ENCODE data around the gene TREX2. TPM values are rescaled to one million over a fixed set of nuclear protein-coding genes. Genes with fewer than 3 reads are reported as not detected.

The TREX2 gene
- total and polyA plus RNA-seq, 12 donors = 0.28 to 4.3 (median 1.1) TPM; not detected in 2

DNA sequence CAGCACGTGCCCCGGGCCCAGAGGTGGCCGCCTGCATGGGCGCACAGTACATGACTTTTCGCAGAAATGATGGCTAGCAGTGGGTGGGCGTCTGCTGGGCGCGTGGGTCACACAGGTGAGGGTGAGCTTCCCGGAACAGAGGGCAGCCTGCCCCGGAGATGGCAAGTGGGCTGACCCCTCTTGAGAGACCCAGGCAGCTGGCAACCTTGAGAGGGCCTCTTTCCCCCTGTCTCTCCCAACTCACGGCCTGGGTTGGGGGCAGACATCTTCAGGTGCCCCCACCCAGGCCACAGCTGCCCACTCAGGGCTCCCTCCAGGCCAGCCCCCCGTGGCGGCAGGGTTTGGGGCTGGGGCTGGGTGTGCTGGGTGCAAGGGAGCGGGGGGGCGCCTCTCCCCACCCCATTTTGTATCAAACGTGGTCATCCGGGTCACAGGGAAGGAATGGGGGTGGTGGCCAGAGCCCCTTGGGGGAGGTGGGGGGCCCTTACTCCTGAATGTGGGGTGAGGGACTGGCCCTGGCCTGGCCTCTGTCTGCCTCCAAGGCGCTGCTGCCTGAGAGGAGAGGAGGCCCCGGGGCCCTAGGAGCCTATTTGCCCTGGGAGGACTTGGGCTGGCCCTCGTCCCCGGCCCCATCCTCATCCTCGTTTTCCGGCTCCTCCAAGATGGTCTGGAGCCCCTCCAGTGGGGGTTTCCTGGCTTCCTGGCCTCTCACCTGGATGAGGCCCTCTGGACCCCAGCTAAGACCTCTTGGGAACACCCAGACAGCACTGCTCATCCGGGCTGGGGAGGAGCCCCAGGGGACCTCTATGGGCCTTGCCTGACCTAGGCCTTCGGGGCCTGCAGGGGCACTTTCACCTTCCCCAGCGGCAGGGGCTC, 49.3 kb downstream of the TREX2 start:
- intact Hi-C loops (cut with DNase I) = no loop called here

DNA sequence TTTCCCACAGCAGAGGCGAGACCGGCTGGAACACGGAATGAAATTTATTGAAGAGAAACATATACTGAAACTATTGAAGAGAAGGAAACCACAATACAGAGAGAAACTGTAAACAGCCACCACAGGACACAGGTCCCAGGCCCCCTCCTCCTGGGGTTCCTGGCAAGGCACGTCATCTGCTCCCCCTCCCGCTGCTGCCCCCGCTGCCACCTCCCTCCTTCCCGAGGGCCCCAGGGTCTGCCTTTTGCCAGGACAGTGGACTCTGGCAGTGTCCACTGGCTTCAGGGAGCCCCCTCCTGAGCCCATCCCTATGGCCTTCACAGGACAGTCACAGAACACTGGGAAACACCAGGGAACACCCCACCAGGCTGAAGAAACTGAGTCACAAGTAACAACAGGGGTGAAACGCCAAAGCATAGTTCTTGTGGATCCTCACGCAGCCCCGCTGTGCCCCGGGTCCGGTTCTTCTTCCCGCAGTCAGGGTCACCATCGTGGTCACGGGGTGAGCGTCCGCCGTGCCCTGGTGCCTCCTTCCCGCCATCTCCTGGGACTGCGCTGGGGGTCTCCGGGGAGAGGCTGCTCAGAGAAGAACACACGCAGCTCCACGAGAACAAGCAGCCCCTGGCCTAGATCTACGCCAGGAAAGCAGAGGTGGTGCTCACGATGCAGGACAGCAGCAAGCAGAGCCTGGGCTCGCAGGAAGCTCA, 50.1 kb downstream of the TREX2 start:
- H3K27ac ChIP-seq = no peak overlapping the region
- no peaks in the 10 kb centered on the region for H3K27me3 ChIP-seq
- H3K4me1 ChIP-seq (replicated peaks in 1 of 2) = no peaks in the 10 kb centered on the region
- H3K4me3 ChIP-seq = no peak overlapping the region
- no peak for TF ChIP-seq POLR2A (IDR thresholded peaks at IDR 0.05)
- TF ChIP-seq, protein P1, sequence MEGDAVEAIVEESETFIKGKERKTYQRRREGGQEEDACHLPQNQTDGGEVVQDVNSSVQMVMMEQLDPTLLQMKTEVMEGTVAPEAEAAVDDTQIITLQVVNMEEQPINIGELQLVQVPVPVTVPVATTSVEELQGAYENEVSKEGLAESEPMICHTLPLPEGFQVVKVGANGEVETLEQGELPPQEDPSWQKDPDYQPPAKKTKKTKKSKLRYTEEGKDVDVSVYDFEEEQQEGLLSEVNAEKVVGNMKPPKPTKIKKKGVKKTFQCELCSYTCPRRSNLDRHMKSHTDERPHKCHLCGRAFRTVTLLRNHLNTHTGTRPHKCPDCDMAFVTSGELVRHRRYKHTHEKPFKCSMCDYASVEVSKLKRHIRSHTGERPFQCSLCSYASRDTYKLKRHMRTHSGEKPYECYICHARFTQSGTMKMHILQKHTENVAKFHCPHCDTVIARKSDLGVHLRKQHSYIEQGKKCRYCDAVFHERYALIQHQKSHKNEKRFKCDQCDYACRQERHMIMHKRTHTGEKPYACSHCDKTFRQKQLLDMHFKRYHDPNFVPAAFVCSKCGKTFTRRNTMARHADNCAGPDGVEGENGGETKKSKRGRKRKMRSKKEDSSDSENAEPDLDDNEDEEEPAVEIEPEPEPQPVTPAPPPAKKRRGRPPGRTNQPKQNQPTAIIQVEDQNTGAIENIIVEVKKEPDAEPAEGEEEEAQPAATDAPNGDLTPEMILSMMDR (IDR thresholded peaks at IDR 0.05) = no peak
- H3K9me3 ChIP-seq (replicated peaks in 1 of 3) = no peaks in the 10 kb centered on the region
- no peak for DNase-seq
- H3K36me3 ChIP-seq (replicated peaks in 1 of 2) = no peaks in the 10 kb centered on the region
- 88 to 90% (median 88%) methylated on average over 16 to 26 of the region's 26 CpGs for WGBS, 4 donors
- intact Hi-C loops (cut with DNase I) = no loop called here

More for the DNA sequence above, 49.3 kb downstream of the TREX2 start:
- Histone ChIP-seq H3K4me1 (replicated peaks in 1 of 2) (no peaks in the 10 kb centered on the region), H3K27me3 (no peaks in the 10 kb centered on the region), H3K4me3 (no peak overlapping the region), H3K36me3 (replicated peaks in 1 of 2) (no peaks in the 10 kb centered on the region), H3K9me3 (replicated peaks in 1 of 3) (no peaks in the 10 kb centered on the region), H3K27ac (no peak overlapping the region)
- DNase-seq = no peak
- no peak for TF ChIP-seq POLR2A (IDR thresholded peaks at IDR 0.05)
- WGBS, 4 donors = 82 to 85% (median 83%) methylated on average over 2 to 26 of the region's 26 CpGs; no CpG with 5 or more reads in 1 of the 4 donors

DNA sequence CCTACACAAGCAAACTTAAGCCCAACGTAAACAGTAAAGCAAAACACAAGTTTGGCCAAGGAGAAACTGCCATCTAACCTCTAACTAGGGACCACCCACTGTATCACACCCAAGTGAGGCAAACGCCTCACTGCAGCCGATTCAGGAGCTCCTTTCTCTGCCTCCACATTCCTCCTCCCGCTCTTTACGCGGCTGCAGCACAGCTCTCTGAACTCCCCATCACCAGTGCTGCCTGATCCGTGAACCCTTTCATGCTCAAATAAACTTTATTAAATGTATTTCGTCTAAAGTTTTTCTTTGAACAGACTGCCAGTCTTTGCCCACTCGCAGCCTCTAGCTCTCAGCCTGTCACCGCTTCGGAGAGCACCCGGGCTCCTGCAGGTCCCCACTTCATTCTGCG, 51.2 kb downstream of the TREX2 start:
- TF ChIP-seq POLR2A (IDR thresholded peaks at IDR 0.05) = no peak
- TF ChIP-seq, protein P1 (IDR thresholded peaks at IDR 0.05) = no peak
- no peaks in the 10 kb centered on the region for H3K4me1 ChIP-seq (replicated peaks in 1 of 2)
- no peak for DNase-seq
- no peaks in the 10 kb centered on the region for H3K9me3 ChIP-seq (replicated peaks in 1 of 3)
- 61 to 68% (median 66%) methylated on average over 11 to 13 of the region's 13 CpGs for WGBS, 4 donors
- no peak overlapping the region for H3K27ac ChIP-seq
- H3K4me3 ChIP-seq = no peak overlapping the region
- intact Hi-C loops (cut with DNase I) = loop anchor here in 1 of 2 donors (5.0 kb wide), 1 partner anchor 442 kb away; no protein-coding TSS in a partner anchor
- H3K27me3 ChIP-seq = no peaks in the 10 kb centered on the region
- no peaks in the 10 kb centered on the region for H3K36me3 ChIP-seq (replicated peaks in 1 of 2)

Small RNAs within 50 kb of the gene (small RNA-seq; reads per million reads assigned to genes)
- 0 reads per million in 2 donors for gene RN7SL667P

Other genes starting within 250 kb of the TREX2 start
- gene PNMA6F, start 124.3 kb downstream of the TREX2 start, total RNA-seq = under 1 TPM in 4 of 9 donors, not detected in 5; 0.14 to 0.54 (median 0.32) TPM
- gene PNMA6F, start 124.3 kb downstream of the TREX2 start, polyA plus RNA-seq = 1 to 10 TPM in 1 of 3 donors, under 1 TPM in 2; 0.30 to 1.1 (median 0.40) TPM
- 100 to 1,000 TPM in 5 of 9 donors, 10 to 100 TPM in 4; 64.1 to 252 (median 114) TPM for gene ZNF275, start 111.9 kb downstream of the TREX2 start, total RNA-seq
- 100 to 1,000 TPM in 1 of 3 donors, 10 to 100 TPM in 2; 22.8 to 216 (median 47.3) TPM for gene ZNF275, start 111.9 kb downstream of the TREX2 start, polyA plus RNA-seq
- gene PNMA6E, start 44.7 kb downstream of the TREX2 start, total RNA-seq = under 1 TPM in 5 of 9 donors, not detected in 4; 0.07 to 0.27 (median 0.13) TPM
- gene PNMA6E, start 44.7 kb downstream of the TREX2 start, polyA plus RNA-seq = under 1 TPM in 2 of 3 donors, not detected in 1; 0.16 to 0.20 TPM
- 1 to 10 TPM; 2.6 to 7.5 (median 4.1) TPM for gene ZFP92, start 34.6 kb downstream of the TREX2 start, total RNA-seq
- 1 to 10 TPM in 1 of 3 donors, under 1 TPM in 2; 0.71 to 4.2 (median 0.97) TPM for gene ZFP92, start 34.6 kb downstream of the TREX2 start, polyA plus RNA-seq
- 10 to 100 TPM; 13.0 to 46.3 (median 19.3) TPM for gene HAUS7, start 24.5 kb upstream of the TREX2 start, total RNA-seq
- gene HAUS7, start 24.5 kb upstream of the TREX2 start, polyA plus RNA-seq = 100 to 1,000 TPM in 1 of 3 donors, 10 to 100 TPM in 1, 1 to 10 TPM in 1; 7.3 to 111 (median 59.1) TPM
- gene BGN, start 48.9 kb upstream of the TREX2 start, total RNA-seq = 100 to 1,000 TPM in 7 of 9 donors, 10 to 100 TPM in 2; 18.9 to 338 (median 254) TPM
- gene BGN, start 48.9 kb upstream of the TREX2 start, polyA plus RNA-seq = 100 to 1,000 TPM; 176 to 598 (median 240) TPM
- 10 to 100 TPM in 8 of 9 donors, 1 to 10 TPM in 1; 1.1 to 46.4 (median 19.9) TPM for gene ATP2B3, start 71.6 kb upstream of the TREX2 start, total RNA-seq
- gene ATP2B3, start 71.6 kb upstream of the TREX2 start, polyA plus RNA-seq = 10 to 100 TPM in 2 of 3 donors, 1 to 10 TPM in 1; 9.8 to 15.3 (median 13.6) TPM
- 10 to 100 TPM; 13.2 to 36.7 (median 24.1) TPM for gene CCNQ, start 153.1 kb upstream of the TREX2 start, total RNA-seq
- gene CCNQ, start 153.1 kb upstream of the TREX2 start, polyA plus RNA-seq = 10 to 100 TPM; 18.7 to 48.5 (median 38.1) TPM
- 10 to 100 TPM in 1 of 9 donors, under 1 TPM in 5, not detected in 3; 0.11 to 15.9 (median 0.24) TPM for gene DUSP9, start 201.1 kb upstream of the TREX2 start, total RNA-seq
- gene DUSP9, start 201.1 kb upstream of the TREX2 start, polyA plus RNA-seq = not detected
- 1 to 10 TPM in 3 of 9 donors, under 1 TPM in 4, not detected in 2; 0.48 to 2.7 (median 1.00) TPM for gene PNCK, start 227.8 kb upstream of the TREX2 start, total RNA-seq
- gene PNCK, start 227.8 kb upstream of the TREX2 start, polyA plus RNA-seq = 1 to 10 TPM in 2 of 3 donors, under 1 TPM in 1; 0.42 to 6.5 (median 1.9) TPM
- 100 to 1,000 TPM in 4 of 9 donors, 10 to 100 TPM in 4, 1 to 10 TPM in 1; 3.1 to 136 (median 71.0) TPM for gene SLC6A8, start 241.9 kb upstream of the TREX2 start, total RNA-seq
- 100 to 1,000 TPM in 1 of 3 donors, 10 to 100 TPM in 2; 51.8 to 118 (median 63.0) TPM for gene SLC6A8, start 241.9 kb upstream of the TREX2 start, polyA plus RNA-seq